ENCODE results near the gene LRRC25. TPM values are rescaled to one million over a fixed set of nuclear protein-coding genes. Genes with fewer than 3 reads are reported as not detected.

Gene LRRC25
- total RNA-seq, 1 donor from 2014 or later, result not detected

- H3K27ac Mint-ChIP-seq (ENCODE audit: unreplicated experiment), result peak overlapping the region; percentile 61
- H3K4me3 Mint-ChIP-seq (ENCODE audit: unreplicated experiment), result peak overlapping the region; percentile 89
- peaks cover 9% of the 10 kb centered on the region for H3K36me3 Mint-ChIP-seq (ENCODE audit: low read depth)
- H3K9me3 Mint-ChIP-seq (ENCODE audit: low read depth), result no peaks in the 10 kb centered on the region
- no peaks in the 10 kb centered on the region for H3K27me3 Mint-ChIP-seq (ENCODE audit: low read depth)
- peaks cover 39% of the 10 kb centered on the region for H3K4me1 Mint-ChIP-seq (ENCODE audit: low read depth)
- no peak for DNase-seq (ENCODE audit: low spot score)
- TF ChIP-seq, protein P1, sequence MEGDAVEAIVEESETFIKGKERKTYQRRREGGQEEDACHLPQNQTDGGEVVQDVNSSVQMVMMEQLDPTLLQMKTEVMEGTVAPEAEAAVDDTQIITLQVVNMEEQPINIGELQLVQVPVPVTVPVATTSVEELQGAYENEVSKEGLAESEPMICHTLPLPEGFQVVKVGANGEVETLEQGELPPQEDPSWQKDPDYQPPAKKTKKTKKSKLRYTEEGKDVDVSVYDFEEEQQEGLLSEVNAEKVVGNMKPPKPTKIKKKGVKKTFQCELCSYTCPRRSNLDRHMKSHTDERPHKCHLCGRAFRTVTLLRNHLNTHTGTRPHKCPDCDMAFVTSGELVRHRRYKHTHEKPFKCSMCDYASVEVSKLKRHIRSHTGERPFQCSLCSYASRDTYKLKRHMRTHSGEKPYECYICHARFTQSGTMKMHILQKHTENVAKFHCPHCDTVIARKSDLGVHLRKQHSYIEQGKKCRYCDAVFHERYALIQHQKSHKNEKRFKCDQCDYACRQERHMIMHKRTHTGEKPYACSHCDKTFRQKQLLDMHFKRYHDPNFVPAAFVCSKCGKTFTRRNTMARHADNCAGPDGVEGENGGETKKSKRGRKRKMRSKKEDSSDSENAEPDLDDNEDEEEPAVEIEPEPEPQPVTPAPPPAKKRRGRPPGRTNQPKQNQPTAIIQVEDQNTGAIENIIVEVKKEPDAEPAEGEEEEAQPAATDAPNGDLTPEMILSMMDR (IDR thresholded peaks at IDR 0.05), result peak; percentile 99
Observed at GRCh38 chr19:18388100-18388959, 9.1 kb downstream of the LRRC25 start.

DNA sequence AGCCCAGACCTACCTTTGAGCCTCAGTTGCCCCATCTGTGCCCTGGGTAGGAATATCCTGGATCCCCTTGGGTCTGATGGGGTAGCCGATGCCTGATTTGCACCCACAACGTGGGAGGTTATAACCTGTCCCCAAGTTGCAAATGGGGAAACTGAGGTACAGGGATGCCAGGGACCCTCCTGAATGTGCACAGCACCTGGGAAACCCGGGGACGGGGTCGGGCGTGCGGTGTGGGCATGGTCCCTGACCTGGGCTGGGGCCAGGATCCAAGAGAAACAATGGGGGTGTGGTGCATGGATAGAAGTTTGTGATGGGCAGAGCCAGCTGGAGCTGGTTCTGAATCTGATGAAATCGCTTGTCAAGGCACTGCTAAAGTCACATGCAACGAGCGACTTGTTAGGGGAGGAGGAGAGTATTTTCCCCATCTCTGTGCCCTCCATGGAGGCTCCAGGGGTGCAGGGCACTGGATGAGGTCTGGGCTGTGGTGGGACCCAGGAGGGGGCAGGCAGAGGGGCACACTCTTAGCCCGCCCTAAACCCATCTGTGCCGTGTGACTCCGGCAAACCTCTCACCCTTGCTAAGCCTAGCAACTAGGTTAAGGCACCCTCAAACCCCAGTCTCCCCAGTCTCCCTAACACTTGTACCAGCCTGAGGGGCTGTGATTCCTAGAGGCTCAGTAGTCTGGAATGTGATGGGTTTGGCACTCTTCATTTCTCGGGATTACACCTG lies 10.7 kb downstream of the LRRC25 start:
- DNase-seq (ENCODE audit: low spot score), result no peak
- Mint-ChIP-seq H3K36me3 (ENCODE audit: low read depth) (peaks cover 9% of the 10 kb centered on the region), H3K4me1 (ENCODE audit: low read depth) (peaks cover 44% of the 10 kb centered on the region), H3K27ac (ENCODE audit: unreplicated experiment) (peak overlapping the region; percentile 95), H3K9me3 (ENCODE audit: low read depth) (no peaks in the 10 kb centered on the region), H3K4me3 (ENCODE audit: unreplicated experiment) (peak overlapping the region; percentile 89), H3K27me3 (ENCODE audit: low read depth) (no peaks in the 10 kb centered on the region)
- TF ChIP-seq, protein P1 (IDR thresholded peaks at IDR 0.05), result no peak

DNA sequence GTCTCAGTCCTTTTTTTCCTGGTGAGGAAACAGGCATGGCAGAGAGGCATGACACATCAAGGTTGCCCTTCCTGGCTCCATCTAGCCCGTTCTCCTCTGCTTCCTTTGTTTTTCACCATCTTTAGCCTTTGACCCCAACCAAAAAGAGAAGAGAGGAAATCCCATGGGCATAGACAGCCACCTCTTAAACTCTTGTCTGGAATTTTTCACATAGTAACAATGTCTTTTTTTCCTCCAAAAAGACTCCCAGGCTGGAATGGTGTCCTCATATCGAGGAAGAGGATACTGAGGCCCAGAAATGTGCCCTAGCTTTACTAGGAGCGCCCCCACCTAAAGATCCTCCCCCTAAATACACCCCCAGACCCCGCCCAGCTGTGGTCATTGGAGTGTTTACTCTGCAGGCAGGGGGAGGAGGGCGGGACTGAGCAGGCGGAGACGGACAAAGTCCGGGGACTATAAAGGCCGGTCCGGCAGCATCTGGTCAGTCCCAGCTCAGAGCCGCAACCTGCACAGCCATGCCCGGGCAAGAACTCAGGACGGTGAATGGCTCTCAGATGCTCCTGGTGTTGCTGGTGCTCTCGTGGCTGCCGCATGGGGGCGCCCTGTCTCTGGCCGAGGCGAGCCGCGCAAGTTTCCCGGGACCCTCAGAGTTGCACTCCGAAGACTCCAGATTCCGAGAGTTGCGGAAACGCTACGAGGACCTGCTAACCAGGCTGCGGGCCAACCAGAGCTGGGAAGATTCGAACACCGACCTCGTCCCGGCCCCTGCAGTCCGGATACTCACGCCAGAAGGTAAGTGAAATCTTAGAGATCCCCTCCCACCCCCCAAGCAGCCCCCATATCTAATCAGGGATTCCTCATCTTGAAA lies 11.5 kb downstream of the LRRC25 start, which contains the start of gene GDF15:
GDF15 (plus strand) TSS at position 484 of the 868 bp plus-strand sequence; CDS start at position 516, 32 bp downstream.
- Mint-ChIP-seq H3K4me3 (ENCODE audit: unreplicated experiment) (peak within 1 kb of the TSS; percentile 89), H3K27ac (ENCODE audit: unreplicated experiment) (peak within 1 kb of the TSS; percentile 95), H3K36me3 (ENCODE audit: low read depth) (peaks cover 9% of the 10 kb centered on the region), H3K27me3 (ENCODE audit: low read depth) (no peaks in the 10 kb centered on the region), H3K4me1 (ENCODE audit: low read depth) (peaks cover 45% of the 10 kb centered on the region), H3K9me3 (ENCODE audit: low read depth) (no peaks in the 10 kb centered on the region)
- TF ChIP-seq, protein P1 (IDR thresholded peaks at IDR 0.05), result peak; percentile 82
- DNase-seq (ENCODE audit: low spot score), result no peak

- Mint-ChIP-seq H3K27ac (ENCODE audit: unreplicated experiment) (peak overlapping the region; percentile 95), H3K27me3 (ENCODE audit: low read depth) (no peaks in the 10 kb centered on the region), H3K4me1 (ENCODE audit: low read depth) (peaks cover 44% of the 10 kb centered on the region), H3K4me3 (ENCODE audit: unreplicated experiment) (no peak overlapping the region), H3K36me3 (ENCODE audit: low read depth) (peaks cover 9% of the 10 kb centered on the region), H3K9me3 (ENCODE audit: low read depth) (no peaks in the 10 kb centered on the region)
- no peak for DNase-seq (ENCODE audit: low spot score)
- TF ChIP-seq, protein P1 (IDR thresholded peaks at IDR 0.05), result no peak
Observed at GRCh38 chr19:18385359-18385674, 12.1 kb downstream of the LRRC25 start.

Data from chondrocyte (in vitro differentiated cells).